ENCODE data around the gene PAGE2. TPM values are rescaled to one million over a fixed set of nuclear protein-coding genes. Genes with fewer than 3 reads are reported as not detected.
"Not testable (repeated sequence)": the region's sequence is repeated elsewhere in the genome, so short reads cannot be mapped to it uniquely, and the experiment has no call there.

PAGE2 gene
- polyA plus RNA-seq, 1 donor from 2014 or later = not detected

DNA sequence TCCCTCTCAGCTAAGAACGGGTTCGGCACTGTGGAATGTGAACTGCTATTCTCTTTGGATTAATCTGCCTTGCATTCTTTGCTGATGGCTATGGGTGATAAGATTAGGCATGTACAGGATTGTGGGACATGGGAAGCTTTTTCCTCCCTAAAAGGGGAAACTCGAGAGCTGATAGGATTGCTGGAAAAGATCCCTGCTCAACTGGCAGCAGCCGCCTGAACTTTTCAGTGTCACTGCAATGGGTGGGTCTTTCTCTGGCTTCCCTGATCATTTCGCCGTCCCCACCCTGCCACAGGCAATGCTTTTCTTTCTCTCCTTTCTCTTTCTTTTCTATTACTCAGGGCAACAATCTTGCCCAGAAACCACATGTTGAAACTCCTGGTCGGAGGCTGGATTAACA is 20.5 kb downstream of the PAGE2 start:
- Histone ChIP-seq H3K27me3 (ENCODE audit: insufficient read depth, low read depth, low read length) (no peaks in the 10 kb centered on the region), H3K79me2 (replicated peaks; ENCODE audit: insufficient read depth, low read length) (no peaks in the 10 kb centered on the region), H3K4me2 (ENCODE audit: low read length) (no peak overlapping the region), H3K9me3 (ENCODE audit: low read length) (no peaks in the 10 kb centered on the region), H3K36me3 (ENCODE audit: insufficient read depth, low read length) (no peaks in the 10 kb centered on the region), H3K27ac (ENCODE audit: low read length) (no peak overlapping the region), H3F3A (ENCODE audit: insufficient read depth, low read length, poor library complexity, severe bottlenecking) (no peaks in the 10 kb centered on the region), H2AFZ (ENCODE audit: low read depth, low read length) (no peak overlapping the region), H3K9ac (ENCODE audit: low read length) (no peak overlapping the region), H3K9me2 (ENCODE audit: insufficient read depth, low read length) (no peaks in the 10 kb centered on the region), H4K20me1 (ENCODE audit: insufficient read depth) (no peaks in the 10 kb centered on the region), H3K4me3 (ENCODE audit: low read length) (no peak overlapping the region)
- TF ChIP-seq SMC3 (conservative IDR thresholded peaks at IDR 0.05; ENCODE audit: poor library complexity) (no peak), EZH2 (IDR thresholded peaks at IDR 0.05; ENCODE audit: borderline replicate concordance, insufficient read depth, low read length, poor library complexity, severe bottlenecking) (no peak), MXI1 (conservative IDR thresholded peaks at IDR 0.05; ENCODE audit: poor library complexity, severe bottlenecking) (no peak), TAF1 (IDR thresholded peaks at IDR 0.05; ENCODE audit: low read depth) (no peak), EP300 (conservative IDR thresholded peaks at IDR 0.05; ENCODE audit: poor library complexity, severe bottlenecking) (no peak), RAD21 (conservative IDR thresholded peaks at IDR 0.05) (no peak), POLR2AphosphoS5 (IDR thresholded peaks at IDR 0.05) (no peak)
- TF ChIP-seq, protein P1, sequence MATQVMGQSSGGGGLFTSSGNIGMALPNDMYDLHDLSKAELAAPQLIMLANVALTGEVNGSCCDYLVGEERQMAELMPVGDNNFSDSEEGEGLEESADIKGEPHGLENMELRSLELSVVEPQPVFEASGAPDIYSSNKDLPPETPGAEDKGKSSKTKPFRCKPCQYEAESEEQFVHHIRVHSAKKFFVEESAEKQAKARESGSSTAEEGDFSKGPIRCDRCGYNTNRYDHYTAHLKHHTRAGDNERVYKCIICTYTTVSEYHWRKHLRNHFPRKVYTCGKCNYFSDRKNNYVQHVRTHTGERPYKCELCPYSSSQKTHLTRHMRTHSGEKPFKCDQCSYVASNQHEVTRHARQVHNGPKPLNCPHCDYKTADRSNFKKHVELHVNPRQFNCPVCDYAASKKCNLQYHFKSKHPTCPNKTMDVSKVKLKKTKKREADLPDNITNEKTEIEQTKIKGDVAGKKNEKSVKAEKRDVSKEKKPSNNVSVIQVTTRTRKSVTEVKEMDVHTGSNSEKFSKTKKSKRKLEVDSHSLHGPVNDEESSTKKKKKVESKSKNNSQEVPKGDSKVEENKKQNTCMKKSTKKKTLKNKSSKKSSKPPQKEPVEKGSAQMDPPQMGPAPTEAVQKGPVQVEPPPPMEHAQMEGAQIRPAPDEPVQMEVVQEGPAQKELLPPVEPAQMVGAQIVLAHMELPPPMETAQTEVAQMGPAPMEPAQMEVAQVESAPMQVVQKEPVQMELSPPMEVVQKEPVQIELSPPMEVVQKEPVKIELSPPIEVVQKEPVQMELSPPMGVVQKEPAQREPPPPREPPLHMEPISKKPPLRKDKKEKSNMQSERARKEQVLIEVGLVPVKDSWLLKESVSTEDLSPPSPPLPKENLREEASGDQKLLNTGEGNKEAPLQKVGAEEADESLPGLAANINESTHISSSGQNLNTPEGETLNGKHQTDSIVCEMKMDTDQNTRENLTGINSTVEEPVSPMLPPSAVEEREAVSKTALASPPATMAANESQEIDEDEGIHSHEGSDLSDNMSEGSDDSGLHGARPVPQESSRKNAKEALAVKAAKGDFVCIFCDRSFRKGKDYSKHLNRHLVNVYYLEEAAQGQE (IDR thresholded peaks at IDR 0.05; ENCODE audit: borderline replicate concordance) = no peak
- TF ChIP-seq, protein P2, sequence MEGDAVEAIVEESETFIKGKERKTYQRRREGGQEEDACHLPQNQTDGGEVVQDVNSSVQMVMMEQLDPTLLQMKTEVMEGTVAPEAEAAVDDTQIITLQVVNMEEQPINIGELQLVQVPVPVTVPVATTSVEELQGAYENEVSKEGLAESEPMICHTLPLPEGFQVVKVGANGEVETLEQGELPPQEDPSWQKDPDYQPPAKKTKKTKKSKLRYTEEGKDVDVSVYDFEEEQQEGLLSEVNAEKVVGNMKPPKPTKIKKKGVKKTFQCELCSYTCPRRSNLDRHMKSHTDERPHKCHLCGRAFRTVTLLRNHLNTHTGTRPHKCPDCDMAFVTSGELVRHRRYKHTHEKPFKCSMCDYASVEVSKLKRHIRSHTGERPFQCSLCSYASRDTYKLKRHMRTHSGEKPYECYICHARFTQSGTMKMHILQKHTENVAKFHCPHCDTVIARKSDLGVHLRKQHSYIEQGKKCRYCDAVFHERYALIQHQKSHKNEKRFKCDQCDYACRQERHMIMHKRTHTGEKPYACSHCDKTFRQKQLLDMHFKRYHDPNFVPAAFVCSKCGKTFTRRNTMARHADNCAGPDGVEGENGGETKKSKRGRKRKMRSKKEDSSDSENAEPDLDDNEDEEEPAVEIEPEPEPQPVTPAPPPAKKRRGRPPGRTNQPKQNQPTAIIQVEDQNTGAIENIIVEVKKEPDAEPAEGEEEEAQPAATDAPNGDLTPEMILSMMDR (IDR thresholded peaks at IDR 0.05; ENCODE audit: poor library complexity, severe bottlenecking) = no peak

DNA sequence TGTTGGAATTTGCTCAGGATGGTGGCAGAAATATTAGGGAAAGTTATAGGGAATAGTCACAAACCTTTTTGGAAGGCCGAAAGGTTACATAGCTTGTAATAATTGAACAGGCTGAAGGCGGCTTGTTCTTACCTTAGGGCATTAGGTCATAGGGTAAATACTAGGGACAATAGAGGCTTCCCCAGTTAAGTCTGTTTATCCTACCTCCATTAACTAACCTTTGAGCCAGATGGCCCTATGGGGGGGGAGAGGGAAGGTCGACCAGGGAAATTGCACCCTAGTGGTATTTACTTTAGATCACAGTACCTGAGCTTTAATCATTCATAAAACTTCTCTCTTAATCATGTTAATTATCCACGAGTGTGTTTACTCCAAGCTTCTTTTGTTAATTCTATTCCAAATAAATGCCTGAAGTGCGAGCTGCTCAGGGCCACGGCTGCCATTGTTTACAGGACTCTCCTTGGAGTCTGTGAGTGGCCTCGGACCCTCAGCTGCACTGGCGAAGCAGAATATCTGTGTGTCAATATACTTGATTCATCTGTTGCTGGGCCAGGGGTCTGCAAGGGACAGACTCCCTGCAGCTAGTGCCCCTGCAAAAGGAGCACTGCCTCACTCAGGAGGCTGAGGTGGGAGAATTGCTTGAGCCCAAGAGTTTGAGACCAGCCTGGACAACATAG is 22.9 kb downstream of the PAGE2 start:
- Histone ChIP-seq H3K27ac (ENCODE audit: low read length) (no peak overlapping the region), H3F3A (ENCODE audit: insufficient read depth, low read length, poor library complexity, severe bottlenecking) (no peaks in the 10 kb centered on the region), H4K20me1 (ENCODE audit: insufficient read depth) (no peaks in the 10 kb centered on the region), H3K9ac (ENCODE audit: low read length) (no peak overlapping the region), H3K9me2 (ENCODE audit: insufficient read depth, low read length) (no peaks in the 10 kb centered on the region), H3K9me3 (ENCODE audit: low read length) (no peaks in the 10 kb centered on the region), H3K27me3 (ENCODE audit: insufficient read depth, low read depth, low read length) (no peaks in the 10 kb centered on the region), H2AFZ (ENCODE audit: low read depth, low read length) (no peak overlapping the region), H3K4me3 (ENCODE audit: low read length) (no peak overlapping the region), H3K79me2 (replicated peaks; ENCODE audit: insufficient read depth, low read length) (no peaks in the 10 kb centered on the region), H3K4me2 (ENCODE audit: low read length) (no peak overlapping the region), H3K36me3 (ENCODE audit: insufficient read depth, low read length) (no peaks in the 10 kb centered on the region)
- TF ChIP-seq RAD21 (conservative IDR thresholded peaks at IDR 0.05) (no peak), MXI1 (conservative IDR thresholded peaks at IDR 0.05; ENCODE audit: poor library complexity, severe bottlenecking) (no peak), EP300 (conservative IDR thresholded peaks at IDR 0.05; ENCODE audit: poor library complexity, severe bottlenecking) (no peak), EZH2 (IDR thresholded peaks at IDR 0.05; ENCODE audit: borderline replicate concordance, insufficient read depth, low read length, poor library complexity, severe bottlenecking) (no peak), POLR2AphosphoS5 (IDR thresholded peaks at IDR 0.05) (no peak), SMC3 (conservative IDR thresholded peaks at IDR 0.05; ENCODE audit: poor library complexity) (no peak)
- TF ChIP-seq, protein P1 (IDR thresholded peaks at IDR 0.05; ENCODE audit: borderline replicate concordance) = no peak
- TF ChIP-seq, protein P2 (IDR thresholded peaks at IDR 0.05; ENCODE audit: poor library complexity, severe bottlenecking) = no peak

DNA sequence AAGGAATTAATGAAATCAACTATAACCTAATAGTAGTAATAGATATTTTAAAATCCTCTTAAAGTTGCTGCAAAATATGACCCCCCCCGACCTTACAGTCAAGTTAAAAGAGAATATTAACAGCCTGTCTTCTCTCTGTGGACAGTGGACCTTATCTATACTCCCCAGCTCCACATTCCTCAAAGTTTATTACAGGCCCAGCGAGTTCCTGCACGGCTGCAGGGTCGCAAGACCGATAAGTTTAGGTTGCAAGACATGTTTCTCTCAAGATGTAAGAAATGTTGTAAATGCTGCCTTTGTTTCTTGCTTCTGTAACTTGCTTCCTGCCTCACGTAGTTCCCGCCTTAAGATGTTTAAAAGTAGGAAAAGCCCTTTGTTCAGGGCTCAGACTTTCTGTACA is 27.8 kb downstream of the PAGE2 start:
- H3K27me3 ChIP-seq (ENCODE audit: insufficient read depth, low read depth, low read length); H2AFZ ChIP-seq (ENCODE audit: low read depth, low read length); H3K27ac ChIP-seq (ENCODE audit: low read length); H3K9me3 ChIP-seq (ENCODE audit: low read length); H3K9ac ChIP-seq (ENCODE audit: low read length); H3K79me2 ChIP-seq (replicated peaks; ENCODE audit: insufficient read depth, low read length); H3K4me2 ChIP-seq (ENCODE audit: low read length); H3K36me3 ChIP-seq (ENCODE audit: insufficient read depth, low read length); H4K20me1 ChIP-seq (ENCODE audit: insufficient read depth); H3K9me2 ChIP-seq (ENCODE audit: insufficient read depth, low read length); H3K4me3 ChIP-seq (ENCODE audit: low read length); H3F3A ChIP-seq (ENCODE audit: insufficient read depth, low read length, poor library complexity, severe bottlenecking): not testable (repeated sequence)

Measured in neural cell (in vitro differentiated cells).